HL-60 (cell line): ENCODE data around the gene CDCA5.

ENCODE experiments used
- DNase-seq, 2 experiments: peaks; one replicate each; pipeline ENCODE4 v3.0.0-alpha.2; 2010 to 2020; ENCODE audit warnings: low read depth in 1 of 2, low spot score in 1 of 2
- H3K27ac ChIP-seq: fragments of 250-450 bp; sonication (Bioruptor Pico); replicated peaks from 2 replicates; pipeline ENCODE4 v1.5.1; 2020; ENCODE audit warnings: mild to moderate bottlenecking, moderate library complexity
- H3K27me3 ChIP-seq: fragments of 250-450 bp; sonication (Bioruptor Pico); 2 replicates; pipeline ENCODE4 v1.5.1; 2021; ENCODE audit warnings: mild to moderate bottlenecking, moderate library complexity; ENCODE audit not compliant: insufficient read depth, poor library complexity, severe bottlenecking
- H3K4me3 ChIP-seq: replicated peaks from 2 replicates; pipeline ENCODE4 v1.5.1; 2011; ENCODE audit warnings: mild to moderate bottlenecking, control low read depth, low read length; ENCODE audit not compliant: insufficient read depth
- CTCF ChIP-seq: IDR thresholded peaks from one replicate; pipeline ENCODE4 v1.5.1; 2011; ENCODE audit warnings: low read length, control low read depth, inconsistent platforms; ENCODE audit not compliant: insufficient read depth
- GABPA ChIP-seq: IDR thresholded peaks from 2 replicates; pipeline ENCODE4 v1.6.1; 2012; ENCODE audit warnings: low read depth
- POLR2AphosphoS5 ChIP-seq: IDR thresholded peaks from 2 replicates; pipeline ENCODE4 v1.6.1; 2012; ENCODE audit warnings: low read depth
- REST ChIP-seq: IDR thresholded peaks from 2 replicates; pipeline ENCODE4 v1.6.1; 2012; ENCODE audit warnings: low read depth; ENCODE audit not compliant: insufficient replicate concordance
- SPI1 ChIP-seq: IDR thresholded peaks from 2 replicates; pipeline ENCODE4 v1.6.1; 2012; ENCODE audit warnings: low read depth, mild to moderate bottlenecking, borderline replicate concordance

Gene CDCA5

GRCh38 chr11:65053827-65054508, 29.9 kb downstream of the CDCA5 start:
- no peak overlapping the region for H3K4me3 ChIP-seq
- no peaks in the 10 kb centered on the region for H3K27me3 ChIP-seq
- H3K27ac ChIP-seq: no peak overlapping the region
- DNase-seq: no peak
- TF ChIP-seq GABPA (no peak), SPI1 (no peak), CTCF (no peak), POLR2AphosphoS5 (no peak), REST (no peak)

DNA sequence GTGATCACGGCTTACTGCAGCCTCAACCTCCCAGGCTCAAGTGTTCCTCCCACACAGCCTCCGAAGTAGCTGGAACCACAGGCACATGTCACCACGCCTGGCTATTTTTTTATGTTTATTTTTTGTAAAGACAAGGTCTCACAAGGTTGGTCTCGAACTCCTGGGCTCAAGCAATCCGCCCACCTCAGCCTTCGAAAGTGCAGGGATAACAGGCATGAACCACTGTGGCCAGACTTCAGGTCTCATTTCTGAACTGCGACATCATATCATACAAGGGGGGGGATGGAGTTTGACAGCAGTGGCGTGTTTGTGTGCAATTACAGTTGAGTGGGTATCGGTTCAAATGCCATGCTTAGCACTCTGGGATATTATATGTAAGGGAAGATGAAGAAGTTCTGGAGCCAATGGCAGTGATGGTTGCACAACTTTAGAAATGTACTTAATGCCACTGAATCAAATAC, 32.4 kb downstream of the CDCA5 start:
- H3K4me3 ChIP-seq: no peak overlapping the region
- TF ChIP-seq SPI1 (no peak), GABPA (no peak), POLR2AphosphoS5 (no peak), REST (no peak), CTCF (no peak)
- no peak overlapping the region for H3K27ac ChIP-seq
- DNase-seq: no peak
- H3K27me3 ChIP-seq: no peaks in the 10 kb centered on the region

DNA sequence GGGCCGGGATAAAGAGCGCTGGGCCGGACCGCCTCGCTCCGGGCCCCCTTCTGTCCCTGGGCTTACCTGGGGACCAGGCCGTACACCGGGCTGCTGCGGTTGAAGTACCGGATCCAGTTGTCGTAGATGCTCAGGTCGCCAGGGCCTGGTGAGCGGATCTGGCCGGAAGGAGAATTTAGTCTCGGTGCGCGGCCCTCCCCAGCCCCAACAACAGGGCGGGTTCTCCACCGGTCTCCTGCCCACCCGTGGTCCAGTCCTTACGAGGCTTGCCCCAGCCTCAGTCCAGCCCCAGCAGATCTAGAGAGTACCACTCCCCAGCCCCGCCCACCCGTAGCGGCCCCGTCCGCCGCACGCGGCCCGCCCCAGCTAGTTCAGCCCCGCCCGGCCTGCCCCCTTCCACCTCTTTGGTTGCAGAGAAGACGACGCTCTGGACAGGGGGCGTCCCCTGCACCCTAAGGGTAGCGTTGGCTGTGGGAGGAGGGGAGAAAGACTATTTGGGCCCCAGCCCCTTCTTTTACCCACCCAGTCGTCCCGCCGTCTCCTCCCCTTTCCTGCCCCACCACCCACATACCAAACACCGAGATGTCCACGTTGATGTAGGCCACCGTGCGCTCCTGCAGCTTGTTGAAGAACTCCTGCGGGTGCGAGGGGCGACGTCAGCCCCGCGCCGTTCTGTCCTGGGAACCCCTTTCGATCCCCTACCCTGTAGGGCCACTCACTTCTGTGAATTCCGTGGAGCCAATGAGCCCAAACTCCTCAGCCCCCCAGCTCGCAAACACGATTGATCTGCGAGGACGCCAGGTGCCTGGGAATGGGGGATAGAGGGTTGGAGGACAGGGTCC, 36.0 kb downstream of the CDCA5 start:
- no peak overlapping the region for H3K27ac ChIP-seq
- no peak for TF ChIP-seq REST
- TF ChIP-seq GABPA: no peak
- TF ChIP-seq SPI1: no peak
- TF ChIP-seq CTCF: no peak
- no peak for TF ChIP-seq POLR2AphosphoS5
- no peak overlapping the region for H3K4me3 ChIP-seq
- no peaks in the 10 kb centered on the region for H3K27me3 ChIP-seq
- no peak for DNase-seq
